Lower leg skin (tissue), 4 donors: Measurements from ENCODE around the gene ADRB2. TPM values are rescaled to one million over a fixed set of nuclear protein-coding genes. Genes with fewer than 3 reads are reported as not detected.
"Not testable (repeated sequence)": the region's sequence is repeated elsewhere in the genome, so short reads cannot be mapped to it uniquely, and the experiment has no call there.

Experiments used
- DNase-seq, 2 donors: peaks; one replicate each; pipeline ENCODE4 v3.0.0-alpha.2; 2019; ENCODE audit warnings: low spot score in 2 of 2
- H3K4me3 ChIP-seq: fragments of 200-600 bp; sonication (generic); 2 replicates; pipeline ENCODE4 v1.5.1; 2017; ENCODE audit warnings: mild to moderate bottlenecking, low read depth; ENCODE audit not compliant: poor library complexity, severe bottlenecking
- CTCF ChIP-seq, 3 donors: fragments of 450-650 bp; IDR thresholded peaks; one replicate each; pipeline ENCODE4 v1.5.1; 2016; ENCODE audit warnings: antibody characterized with exemption in 3 of 3, mild to moderate bottlenecking in 3 of 3, moderate library complexity in 2 of 3
- POLR2A ChIP-seq, 2 donors: fragments of 450-650 bp; IDR thresholded peaks; one replicate each; pipeline ENCODE4 v1.6.1; 2016 to 2017; ENCODE audit warnings: antibody characterized with exemption in 2 of 2, mild to moderate bottlenecking in 1 of 2, moderate library complexity in 1 of 2
- WGBS, 2 donors: methylation state at CpG; one replicate each; pipeline ENCODE4 v1.1.5; 2018; 5-methylcytosine and 5-hydroxymethylcytosine counted together
- intact Hi-C: fragments of 100-400 bp; cut with DNase I; formaldehyde crosslinking; loops from one replicate; pipeline ENCODE4 v1.15.0; 2023; ENCODE audit warnings: low total_unique reads
- total RNA-seq, 4 donors: library from RNA; depleted of rRNA; stranded (reverse); fragments of >200 nt; gene quantifications; one replicate each; pipeline ENCODE4 v1.1.0, GENCODE V29; 2016

The ADRB2 gene
- total RNA-seq, 4 donors from 2014 or later: 31.4 to 90.3 (median 42.9) TPM

- no peak overlapping the region for H3K4me3 ChIP-seq
- DNase-seq: no peak
- TF ChIP-seq CTCF (IDR thresholded peaks at IDR 0.05): no peak
- TF ChIP-seq POLR2A (IDR thresholded peaks at IDR 0.05): no peak
- intact Hi-C loops: no loop called here
- 28 to 45% methylated on average over 4 of the region's 4 CpGs for WGBS, 2 donors
Measured at GRCh38 chr5:148875205-148875875, 48.9 kb downstream of the ADRB2 start.

- intact Hi-C loops, DNase-seq: not testable (repeated sequence)
- WGBS, 2 donors: 88 to 90% methylated on average over 5 of the region's 5 CpGs
Measured at GRCh38 chr5:148877436-148877835, 51.0 kb downstream of the ADRB2 start.

More at GRCh38 chr5:148877436-148877835, 51.0 kb downstream of the ADRB2 start:
- not testable (repeated sequence) for H3K4me3 ChIP-seq

Other genes with a start within 250 kb of the ADRB2 start
- 1 to 10 TPM in 2 of 4 donors, under 1 TPM in 1, not detected in 1; 0.25 to 1.2 (median 1.0) TPM for gene HTR4, start 172.1 kb upstream of the ADRB2 start, total RNA-seq
- 1 to 10 TPM in 3 of 4 donors, under 1 TPM in 1; 0.80 to 3.7 (median 2.0) TPM for gene SH3TC2, start 236.5 kb downstream of the ADRB2 start, total RNA-seq